IPS DF 4.7 (cell line): ENCODE data around the gene NOS2.

Experiments
- DNase-seq: peaks from one replicate; pipeline ENCODE4 v3.0.0-alpha.2; 2013; ENCODE audit warnings: low spot score; ENCODE audit errors: extremely low read depth

NOS2 gene

DNA sequence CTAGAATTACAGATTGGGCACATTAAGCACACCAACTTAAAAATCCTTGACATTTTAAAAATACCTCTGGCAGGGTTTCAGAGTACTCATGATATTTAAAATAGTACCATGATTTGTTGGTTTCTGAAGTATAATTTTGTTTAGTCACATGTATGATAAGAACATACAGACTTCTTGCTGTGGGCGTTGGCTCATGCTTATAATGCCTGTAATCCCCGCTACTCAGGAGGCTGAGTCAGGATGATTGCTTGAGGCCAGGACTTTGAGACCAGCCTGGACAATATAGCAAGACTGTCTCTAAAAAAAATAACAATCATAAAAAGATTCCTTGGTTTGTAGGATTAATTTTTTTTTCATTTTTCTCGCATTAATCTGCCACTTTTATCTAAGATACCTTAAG lies 78.5 kb downstream of the NOS2 start:
- DNase-seq: no peak
